CD4-positive, alpha-beta T cell treated with Interleukin-4 for 1 hour (primary cell): ENCODE data around the gene SLC31A2.

Experiments
- DNase-seq, 2 donors: peaks; one replicate each; pipeline ENCODE4 v3.0.0-alpha.2; 2020 to 2022

The SLC31A2 gene

GRCh38 chr9:113186137-113186755, 35.4 kb downstream of the SLC31A2 start:
- DNase-seq: no peak

DNA sequence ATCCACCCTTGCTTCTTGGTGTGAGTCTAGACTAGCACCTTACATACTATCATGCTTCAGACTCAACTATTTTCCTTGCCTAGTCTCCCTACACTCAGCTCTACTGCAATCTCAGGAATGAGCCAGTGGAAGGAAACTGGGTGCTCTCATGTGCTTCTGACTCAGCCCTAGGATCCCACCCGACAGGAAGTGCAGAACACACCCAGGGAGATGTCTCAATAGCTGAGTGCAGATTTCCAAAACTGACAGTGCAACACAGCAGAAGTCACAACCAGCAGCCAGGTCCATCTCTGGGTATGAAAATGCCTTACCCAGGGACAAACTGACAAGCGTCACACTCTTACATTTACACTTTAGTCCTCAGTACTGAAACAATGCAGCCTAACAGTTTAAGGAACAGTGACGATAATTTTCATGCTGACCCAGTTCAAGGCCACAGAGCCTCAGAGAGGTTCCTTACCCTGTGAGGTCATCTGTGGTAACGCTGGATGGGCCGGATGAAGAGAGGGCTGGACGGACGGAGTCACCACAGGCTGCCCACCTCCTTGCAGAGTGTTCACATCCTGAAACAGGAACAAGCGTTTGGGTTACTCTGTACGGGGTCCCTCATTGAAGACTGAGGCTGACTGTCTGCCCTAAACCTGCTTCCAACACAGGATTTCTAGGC, 37.3 kb downstream of the SLC31A2 start:
- peak; percentile 6 to 69 for DNase-seq

DNA sequence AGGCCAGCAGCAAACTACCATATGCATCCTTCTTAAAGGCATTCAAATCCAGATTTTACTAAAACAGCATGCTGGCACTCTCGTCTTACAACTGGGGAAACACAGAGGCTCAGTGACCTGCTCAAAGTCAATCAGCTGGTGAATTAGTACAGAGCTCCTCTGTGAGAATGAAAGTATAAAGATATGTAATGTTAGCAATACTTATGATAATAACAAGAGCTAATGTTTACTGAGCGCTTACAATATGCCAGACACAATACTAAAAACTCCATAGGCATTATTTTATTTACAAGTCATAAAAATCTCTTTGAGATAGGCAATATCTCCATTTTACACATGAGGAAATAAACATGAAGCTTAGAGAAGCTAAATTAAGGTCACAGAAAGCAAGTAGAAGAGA, 41.6 kb downstream of the SLC31A2 start:
- DNase-seq: no peak

DNA sequence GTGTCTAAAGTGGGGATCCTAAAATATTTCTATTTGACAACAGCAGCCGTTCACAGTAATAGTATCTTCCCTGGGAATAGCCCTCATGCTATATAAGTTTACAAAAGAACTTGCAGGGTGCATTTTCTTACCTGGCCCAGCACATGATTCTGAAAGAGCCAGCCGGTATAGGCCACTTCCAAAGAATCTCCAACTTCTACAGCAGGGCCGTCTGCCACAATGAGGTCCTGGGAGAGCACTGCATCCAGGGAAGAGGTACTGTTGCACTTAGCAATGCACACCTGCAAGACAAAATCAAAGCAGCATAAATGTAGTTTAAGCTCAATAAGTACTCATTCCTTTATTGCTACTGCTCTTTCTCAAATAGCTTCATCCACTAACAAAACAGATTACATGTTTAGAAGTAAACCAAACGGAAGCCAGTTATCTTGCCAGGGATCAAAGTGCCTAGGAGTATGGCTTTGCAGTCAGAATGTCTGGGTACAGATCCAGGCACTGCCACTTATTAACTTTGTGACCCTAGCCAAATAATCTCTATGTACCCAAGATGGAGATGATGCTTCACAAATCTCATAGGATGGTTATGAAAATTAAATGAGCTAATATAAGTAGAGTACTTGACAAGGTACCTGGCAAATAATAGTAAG, 49.0 kb downstream of the SLC31A2 start:
- no peak for DNase-seq

- no peak for DNase-seq
Measured at GRCh38 chr9:113205432-113205831, 54.6 kb downstream of the SLC31A2 start.

DNA sequence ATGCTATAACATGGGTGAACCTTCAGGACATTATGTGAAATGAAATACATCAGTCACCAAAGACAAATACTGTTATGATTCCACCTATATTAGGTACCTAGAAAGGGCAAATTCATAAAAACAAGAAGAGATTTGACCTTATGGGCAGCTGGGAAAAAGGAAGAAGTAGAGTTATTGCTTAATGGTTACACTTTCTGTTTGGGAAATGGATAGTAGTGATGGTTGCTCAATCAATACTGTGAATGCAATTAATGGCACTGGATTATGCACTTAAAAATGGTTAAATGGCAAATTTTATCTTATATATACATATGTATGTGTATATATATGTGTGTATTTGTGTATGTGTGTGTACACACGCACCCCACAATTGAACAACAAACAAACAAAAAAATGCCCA, 55.1 kb downstream of the SLC31A2 start:
- no peak for DNase-seq

- no peak for DNase-seq
Measured at GRCh38 chr9:113210815-113211214, 60.0 kb downstream of the SLC31A2 start.
